MM.1S (cell line): ENCODE measurements around the gene FIG4.

ENCODE experiments used
- CTCF ChIP-seq: fragments of 300-600 bp; sonication (generic); IDR thresholded peaks from 2 replicates; pipeline ENCODE4 v1.5.1; 2016; ENCODE audit warnings: antibody characterized with exemption, low read length, mixed read lengths
- EZH2 ChIP-seq: fragments of 300-600 bp; sonication (generic); optimal IDR thresholded peaks from 2 replicates; pipeline ENCODE3; 2017; ENCODE audit warnings: low read depth, mild to moderate bottlenecking, antibody characterized with exemption, low read length, mixed read lengths

DNA sequence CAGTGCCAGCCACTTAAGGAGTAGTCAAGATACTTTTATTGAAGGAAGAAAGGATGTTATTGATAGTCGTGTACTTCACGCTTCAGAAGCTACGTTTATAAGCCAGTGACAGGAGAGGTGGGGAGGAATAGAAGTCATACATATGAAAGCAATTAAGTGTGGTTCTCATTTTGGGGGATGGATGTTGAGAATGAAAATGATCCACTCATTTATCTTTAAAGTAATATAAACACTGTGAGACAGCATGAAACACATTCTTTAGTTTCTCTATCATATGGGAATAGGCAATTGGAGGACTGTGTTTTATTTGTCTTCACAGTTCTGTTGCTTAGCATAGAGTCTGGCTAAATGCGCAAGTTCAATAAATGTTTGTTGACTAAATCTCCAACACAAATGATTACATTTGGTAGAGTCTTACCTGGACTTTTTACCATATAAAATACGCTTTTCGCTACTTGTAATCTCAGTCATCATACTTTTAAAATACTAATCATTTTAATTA is 35.3 kb upstream of the FIG4 start:
- TF ChIP-seq CTCF (no peak), EZH2 (no peak)
